Activated CD8-positive, alpha-beta memory T cell treated with anti-CD3 and anti-CD28 coated beads, Interleukin-2, amount 50 U/mL, for 1 hour (primary cell): ENCODE data around the gene SLC38A7.
"Not testable (repeated sequence)": the region's sequence is repeated elsewhere in the genome, so short reads cannot be mapped to it uniquely, and the experiment has no call there.

ENCODE experiments used
- DNase-seq: peaks from one replicate; pipeline ENCODE4 v3.0.0-alpha.2; 2020; ENCODE audit errors: extremely low read depth

SLC38A7 gene

GRCh38 chr16:58678269-58678668 is 6.3 kb downstream of the SLC38A7 start:
- no peak for DNase-seq

GRCh38 chr16:58670946-58671583 is 13.5 kb downstream of the SLC38A7 start:
- no peak for DNase-seq

- no peak for DNase-seq
Measured at GRCh38 chr16:58670177-58670576, 14.4 kb downstream of the SLC38A7 start.

- DNase-seq = no peak
Measured at GRCh38 chr16:58665200-58665599, 19.4 kb downstream of the SLC38A7 start.

GRCh38 chr16:58661199-58661830 is 23.3 kb downstream of the SLC38A7 start:
- DNase-seq = no peak

- DNase-seq = not testable (repeated sequence)
Measured at GRCh38 chr16:58659911-58660310, 24.7 kb downstream of the SLC38A7 start.

- no peak for DNase-seq
Measured at GRCh38 chr16:58658796-58659211, 25.8 kb downstream of the SLC38A7 start.

- DNase-seq = no peak
Measured at GRCh38 chr16:58656899-58657298, 27.7 kb downstream of the SLC38A7 start.

GRCh38 chr16:58655215-58655596 is 29.4 kb downstream of the SLC38A7 start:
- DNase-seq = no peak

GRCh38 chr16:58654560-58655214 is 29.9 kb downstream of the SLC38A7 start:
- DNase-seq = no peak

GRCh38 chr16:58652741-58653140 is 31.8 kb downstream of the SLC38A7 start:
- DNase-seq = no peak

GRCh38 chr16:58651965-58652348 is 32.6 kb downstream of the SLC38A7 start:
- DNase-seq = no peak

GRCh38 chr16:58649707-58650106 is 34.9 kb downstream of the SLC38A7 start:
- DNase-seq = no peak

GRCh38 chr16:58647107-58647506 is 37.5 kb downstream of the SLC38A7 start:
- no peak for DNase-seq

GRCh38 chr16:58644765-58645487 is 39.6 kb downstream of the SLC38A7 start:
- DNase-seq = no peak

GRCh38 chr16:58644108-58644507 is 40.5 kb downstream of the SLC38A7 start:
- no peak for DNase-seq

GRCh38 chr16:58640949-58641348 is 43.6 kb downstream of the SLC38A7 start:
- no peak for DNase-seq

GRCh38 chr16:58639836-58640235 is 44.7 kb downstream of the SLC38A7 start:
- no peak for DNase-seq

- no peak for DNase-seq
Measured at GRCh38 chr16:58639230-58639629, 45.3 kb downstream of the SLC38A7 start.

GRCh38 chr16:58638148-58639036 is 46.2 kb downstream of the SLC38A7 start:
- DNase-seq = no peak

- not testable (repeated sequence) for DNase-seq
Measured at GRCh38 chr16:58637021-58637420, 47.5 kb downstream of the SLC38A7 start.

- DNase-seq = no peak
Measured at GRCh38 chr16:58636466-58636865, 48.1 kb downstream of the SLC38A7 start.
